Fibroblast of lung (primary cell): ENCODE results near the gene GLT6D1. TPM values are rescaled to one million over a fixed set of nuclear protein-coding genes. Genes with fewer than 3 reads are reported as not detected.

ENCODE experiments used
- DNase-seq, 2 donors: peaks; one replicate each; pipeline versions ENCODE4 v3.0.0 to v3.0.0-alpha.2; 2010; ENCODE audit warnings: low read depth in 2 of 2
- H2AFZ ChIP-seq: 2 replicates; pipeline ENCODE4 v1.5.1; 2012; ENCODE audit warnings: low read length, control low read depth, inconsistent platforms
- H3K27ac ChIP-seq: 2 replicates; pipeline ENCODE4 v1.5.1; 2011; ENCODE audit warnings: low read length, control low read depth; ENCODE audit not compliant: insufficient read depth
- H3K27me3 ChIP-seq: 2 replicates; pipeline ENCODE4 v1.5.1; 2011; ENCODE audit warnings: mild to moderate bottlenecking, low read length; ENCODE audit not compliant: control insufficient read depth, insufficient read depth
- H3K36me3 ChIP-seq: 2 replicates; pipeline ENCODE4 v1.5.1; 2011; ENCODE audit warnings: low read length; ENCODE audit not compliant: control insufficient read depth, insufficient read depth
- H3K4me1 ChIP-seq: 2 replicates; pipeline ENCODE4 v1.5.1; 2011; ENCODE audit warnings: low read length; ENCODE audit not compliant: control insufficient read depth, insufficient read depth; ENCODE audit errors: extremely low read depth
- H3K4me2 ChIP-seq: 2 replicates; pipeline ENCODE4 v1.5.1; 2011; ENCODE audit warnings: low read length, control low read depth; ENCODE audit not compliant: insufficient read depth; ENCODE audit errors: extremely low read depth
- H3K4me3 ChIP-seq, 4 experiments: fragments of 200-600 bp in 1 of 4; sonication (generic) in 1 of 4; replicated peaks in 1 of 4; 2 replicates each; pipeline ENCODE4 v1.5.1; 2011 to 2016; ENCODE audit warnings: low read length in 4 of 4, low read depth in 3 of 4, mild to moderate bottlenecking in 3 of 4, control low read depth in 2 of 4, inconsistent platforms in 1 of 4, mixed read lengths in 1 of 4; ENCODE audit not compliant: insufficient read depth in 1 of 4; ENCODE audit errors: control extremely low read depth in 1 of 4
- H3K79me2 ChIP-seq: 2 replicates; pipeline ENCODE4 v1.5.1; 2012; ENCODE audit warnings: mild to moderate bottlenecking, low read length, inconsistent platforms; ENCODE audit not compliant: control insufficient read depth, insufficient read depth
- H3K9ac ChIP-seq: 2 replicates; pipeline ENCODE4 v1.5.1; 2011; ENCODE audit warnings: mild to moderate bottlenecking, low read length, control low read depth; ENCODE audit not compliant: insufficient read depth
- H3K9me3 ChIP-seq: 2 replicates; pipeline ENCODE4 v1.5.1; 2012; ENCODE audit warnings: low read depth, low read length; ENCODE audit not compliant: control insufficient read depth, insufficient read depth
- H4K20me1 ChIP-seq: 2 replicates; pipeline ENCODE4 v1.5.1; 2011; ENCODE audit warnings: low read length; ENCODE audit not compliant: control insufficient read depth, insufficient read depth; ENCODE audit errors: extremely low read depth
- CTCF ChIP-seq, 2 donors: IDR thresholded peaks in 1 of 2; conservative IDR thresholded peaks in 1 of 2; 1 replicate in 1 of 2; 2 replicates in 1 of 2; pipeline ENCODE4 v1.5.1; 2011 to 2012; ENCODE audit warnings: low read length in 2 of 2, control low read depth in 1 of 2, inconsistent platforms in 1 of 2, low read depth in 1 of 2, mild to moderate bottlenecking in 1 of 2
- EZH2 ChIP-seq: IDR thresholded peaks from 2 replicates; pipeline ENCODE4 v1.5.1; 2012; ENCODE audit warnings: low read length, control low read depth, mild to moderate bottlenecking; ENCODE audit errors: missing control alignments
- polyA plus RNA-seq, 2 donors: library from polyadenylated mRNA; depleted of rRNA in 1 of 2; stranded (reverse) in 1 of 2; unstranded in 1 of 2; fragments of >200 nt; gene quantifications; 2 replicates each; pipeline ENCODE4 v1.2.1, GENCODE V29; 2011 to 2012; ENCODE audit warnings: missing spikeins in 1 of 2
- total RNA-seq: library from RNA; depleted of rRNA; stranded (reverse); fragments of >200 nt; gene quantifications from 2 replicates; pipeline ENCODE4 v1.2.1, GENCODE V29; 2014

The GLT6D1 gene
- total and polyA plus RNA-seq, 2 donors (not counting 1 experiment from before 2014, with no cell fraction given), result not detected

DNA sequence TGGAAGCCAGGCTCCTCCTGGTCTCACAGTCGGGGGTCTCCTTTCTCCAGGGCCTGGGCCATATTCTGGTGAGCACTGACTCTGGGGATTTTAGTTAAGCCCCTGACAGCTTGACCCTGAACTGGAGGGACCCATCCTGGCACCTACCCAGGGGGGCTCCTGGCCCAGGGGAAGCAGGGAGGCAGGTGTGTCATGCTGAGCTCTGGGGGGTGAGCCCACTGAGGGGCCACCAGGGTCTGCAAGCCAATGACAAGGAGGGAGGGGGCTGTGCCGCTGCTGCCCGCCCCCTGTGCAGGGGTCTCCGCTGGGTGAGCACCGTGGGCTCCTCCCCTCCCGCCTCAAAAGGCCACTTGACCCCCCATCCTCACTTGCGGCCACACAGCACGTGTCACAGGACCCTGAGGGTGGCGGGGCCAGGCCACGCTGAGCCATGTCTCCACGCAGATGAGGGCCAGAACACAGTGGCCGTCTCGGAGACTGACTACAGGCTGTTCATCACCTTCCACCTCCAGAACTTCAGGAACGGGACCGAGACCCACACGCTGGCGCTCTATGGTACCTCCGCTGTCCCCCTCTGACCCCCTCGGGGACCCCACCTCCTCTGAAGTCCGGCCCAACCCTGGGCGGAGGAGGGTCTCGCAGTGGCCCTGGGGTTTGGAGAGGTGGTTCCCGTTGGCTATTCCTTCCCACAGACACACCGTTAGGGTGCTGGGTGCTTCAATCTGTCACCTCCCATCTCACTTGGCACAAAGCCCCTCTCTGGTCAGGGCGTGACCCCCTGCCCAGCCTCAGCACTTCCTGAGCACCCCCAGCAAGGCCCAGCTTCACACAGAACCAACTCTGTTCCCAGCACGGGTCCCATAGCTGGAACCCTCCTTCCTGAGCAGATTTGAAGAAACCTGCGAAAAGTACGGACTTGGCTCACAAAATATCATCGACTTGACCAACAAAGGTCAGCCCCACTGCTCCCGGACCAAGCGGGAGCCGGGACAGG is 25.8 kb upstream of the GLT6D1 start:
- Histone ChIP-seq H3K4me1 (no peaks in the 10 kb centered on the region), H3K4me2 (no peak overlapping the region), H4K20me1 (no peaks in the 10 kb centered on the region), H3K27ac (no peak overlapping the region), H3K9me3 (no peaks in the 10 kb centered on the region), H2AFZ (no peak overlapping the region), H3K79me2 (no peaks in the 10 kb centered on the region), H3K36me3 (no peaks in the 10 kb centered on the region), H3K4me3 (no peak overlapping the region), H3K27me3 (no peaks in the 10 kb centered on the region), H3K9ac (no peak overlapping the region)
- no peak for DNase-seq
- no peak for TF ChIP-seq CTCF (conservative IDR thresholded peaks at IDR 0.05 in 1 of 2, IDR thresholded peaks at IDR 0.05 in 1 of 2; ENCODE audit: low read depth in 1 of 2, low read length in 2 of 2)
- no peak for TF ChIP-seq EZH2

DNA sequence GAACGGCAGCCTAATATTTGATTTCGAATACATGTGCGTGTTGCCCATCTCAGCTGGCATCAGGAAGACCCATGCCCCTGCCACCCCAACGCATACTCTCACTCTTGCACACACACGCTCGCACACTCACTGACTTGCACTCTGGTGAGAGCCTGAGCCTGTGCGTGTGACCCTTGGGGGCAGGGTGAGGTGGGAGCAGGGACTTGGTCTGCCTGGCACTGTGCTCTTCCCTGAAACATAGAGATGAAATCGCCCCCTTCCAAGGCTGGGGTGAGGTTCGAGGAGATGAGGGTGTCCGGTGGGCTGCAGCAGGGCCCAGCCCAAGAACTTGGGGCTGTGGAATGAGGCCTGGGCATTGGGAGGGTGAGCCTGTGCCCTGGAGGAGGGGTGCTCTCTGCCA is 24.9 kb upstream of the GLT6D1 start:
- Histone ChIP-seq H3K9ac (no peak overlapping the region), H3K9me3 (no peaks in the 10 kb centered on the region), H3K36me3 (no peaks in the 10 kb centered on the region), H2AFZ (no peak overlapping the region), H3K27me3 (no peaks in the 10 kb centered on the region), H3K4me1 (no peaks in the 10 kb centered on the region), H3K27ac (no peak overlapping the region), H3K79me2 (no peaks in the 10 kb centered on the region), H3K4me3 (no peak overlapping the region), H3K4me2 (no peak overlapping the region), H4K20me1 (no peaks in the 10 kb centered on the region)
- no peak for TF ChIP-seq CTCF (conservative IDR thresholded peaks at IDR 0.05 in 1 of 2, IDR thresholded peaks at IDR 0.05 in 1 of 2; ENCODE audit: low read depth in 1 of 2, low read length in 2 of 2)
- TF ChIP-seq EZH2, result no peak
- DNase-seq, result no peak

- H3K27me3 ChIP-seq, result no peaks in the 10 kb centered on the region
- no peaks in the 10 kb centered on the region for H3K36me3 ChIP-seq
- H3K9ac ChIP-seq, result no peak overlapping the region
- H4K20me1 ChIP-seq, result no peaks in the 10 kb centered on the region
- H3K4me3 ChIP-seq, result no peak overlapping the region
- no peak overlapping the region for H3K4me2 ChIP-seq
- no peaks in the 10 kb centered on the region for H3K9me3 ChIP-seq
- no peak for DNase-seq
- H3K27ac ChIP-seq, result no peak overlapping the region
- TF ChIP-seq EZH2, result no peak
- H3K4me1 ChIP-seq, result no peaks in the 10 kb centered on the region
- no peak overlapping the region for H2AFZ ChIP-seq
- H3K79me2 ChIP-seq, result no peaks in the 10 kb centered on the region
Measured at GRCh38 chr9:135663857-135664256, 24.5 kb upstream of the GLT6D1 start.
